A549 treated with RU486 at 1 μM for 4 hours (cell line): Measurements from ENCODE around the gene CATSPER2. TPM values are rescaled to one million over a fixed set of nuclear protein-coding genes. Genes with fewer than 3 reads are reported as not detected.

Experiments used
- total RNA-seq: library from RNA; stranded (reverse); fragments of 200-300 nt; extraction: Qiagen RNA extraction; gene quantifications from 5 replicates; pipeline ENCODE4 v1.2.3, GENCODE V29; 2022; ENCODE audit warnings: low read depth

CATSPER2 gene
- 0.18 to 0.80 TPM (median 0.59 TPM) in 5 replicates for total RNA-seq

DNA sequence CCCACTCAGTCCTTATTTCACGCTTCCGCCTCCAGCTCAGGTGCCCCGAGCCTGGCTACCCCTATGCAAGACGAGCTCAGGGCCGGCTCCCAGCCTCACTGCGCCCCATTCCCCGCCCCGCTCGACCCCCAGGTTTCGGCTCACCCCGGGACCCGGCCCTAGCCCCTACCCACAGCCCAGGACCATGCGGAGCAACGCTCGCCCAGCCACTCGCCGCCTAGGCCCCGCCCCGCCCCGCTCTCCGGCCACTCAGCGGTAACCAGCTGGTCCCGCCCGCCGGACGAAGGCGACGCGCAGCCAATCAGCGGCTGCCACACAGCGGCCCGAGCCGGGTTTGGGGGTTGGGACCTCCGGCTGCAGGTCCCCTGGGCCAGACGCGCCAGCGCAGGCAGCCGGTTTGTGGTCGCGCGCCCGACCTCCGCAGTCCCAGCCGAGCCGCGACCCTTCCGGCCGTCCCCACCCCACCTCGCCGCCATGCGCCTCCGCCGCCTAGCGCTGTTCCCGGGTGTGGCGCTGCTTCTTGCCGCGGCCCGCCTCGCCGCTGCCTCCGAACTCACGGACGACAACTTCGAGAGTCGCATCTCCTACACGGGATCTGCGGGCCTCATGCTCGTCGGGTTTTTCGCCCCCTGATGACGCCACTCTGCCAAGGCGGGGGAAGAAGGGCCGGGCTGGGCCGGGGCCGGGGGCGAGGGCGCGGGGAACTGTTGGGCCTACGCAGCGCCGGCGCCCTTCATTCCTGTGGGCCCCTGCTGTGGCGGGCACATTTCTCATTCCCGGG is at the start of gene CATSPER2:
Gene CATSPER2 (minus strand): TSS at position 196 of the 781 bp plus-strand sequence. CDS start 783 bp downstream, outside the sequence.

DNA sequence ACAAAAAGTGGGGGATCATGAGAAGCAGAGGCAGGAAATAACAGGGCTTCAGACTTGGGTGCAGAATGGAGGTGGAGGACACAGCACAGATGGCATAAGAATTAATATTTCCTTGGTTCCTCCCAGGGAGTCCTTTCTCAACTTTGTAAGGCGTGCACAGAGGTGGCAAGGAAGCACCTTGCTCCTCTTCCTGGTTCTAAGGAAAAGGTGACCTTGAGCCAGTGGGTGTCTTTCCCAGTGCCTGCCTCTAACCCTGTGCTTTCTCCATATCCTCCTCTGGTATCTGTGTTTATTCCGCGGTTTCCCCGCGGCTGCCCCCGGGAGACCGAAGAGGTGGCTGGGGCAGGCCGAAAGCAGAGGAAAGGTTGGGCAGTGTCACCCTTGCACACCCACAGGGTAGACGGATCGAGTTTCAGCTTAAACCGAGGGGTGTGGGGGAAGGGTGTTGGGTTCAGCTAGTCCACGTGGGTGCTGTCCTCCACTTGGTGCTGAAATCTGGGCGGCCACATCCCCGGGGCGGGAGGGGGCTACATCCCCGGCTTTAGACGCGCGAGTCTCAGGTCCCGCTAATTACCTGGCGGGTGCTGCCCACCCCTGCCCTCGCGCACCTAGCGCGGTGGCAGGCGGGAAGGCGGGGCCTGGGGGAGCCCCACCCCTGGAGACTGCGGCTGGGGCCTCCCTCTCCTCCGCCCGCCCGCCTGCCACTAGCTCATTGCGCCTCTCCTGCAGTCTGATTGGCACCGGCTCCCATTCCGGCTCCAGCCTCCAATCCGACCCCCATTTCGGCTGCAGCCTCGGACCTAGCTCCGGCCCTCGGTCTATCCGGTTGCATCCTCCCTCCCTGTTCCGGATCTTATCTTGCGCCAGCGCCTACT is 44.7 kb upstream of the CATSPER2 start, which contains the start of gene CKMT1A:
Gene CKMT1A (plus strand): TSS at position 712 of the 875 bp plus-strand sequence. CDS start 192 bp downstream, outside the sequence.

DNA sequence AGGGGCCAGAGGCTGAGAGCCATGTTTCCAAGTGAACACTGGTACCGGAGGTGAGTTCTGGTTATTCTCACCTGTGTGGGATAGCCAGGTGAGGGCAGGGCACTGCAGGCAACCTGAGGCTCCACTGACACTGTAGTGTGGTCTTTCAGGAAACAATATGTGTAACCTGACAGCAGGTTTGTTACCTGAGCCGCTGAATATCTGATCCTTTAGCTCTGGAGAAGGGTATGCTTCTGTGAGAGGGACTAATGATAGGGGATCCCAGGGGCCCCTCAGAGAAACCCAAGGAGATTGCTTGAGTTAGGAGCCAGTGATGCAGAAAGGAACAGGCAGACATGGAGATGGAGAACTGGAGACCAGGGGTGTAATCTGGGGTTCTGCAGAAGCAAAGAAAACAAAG is 29.9 kb downstream of the CATSPER2 start, which contains the start of gene STRC:
Gene STRC (minus strand): TSS at position 101 of the 400 bp plus-strand sequence. CDS start 78 bp downstream, at position 23.

DNA sequence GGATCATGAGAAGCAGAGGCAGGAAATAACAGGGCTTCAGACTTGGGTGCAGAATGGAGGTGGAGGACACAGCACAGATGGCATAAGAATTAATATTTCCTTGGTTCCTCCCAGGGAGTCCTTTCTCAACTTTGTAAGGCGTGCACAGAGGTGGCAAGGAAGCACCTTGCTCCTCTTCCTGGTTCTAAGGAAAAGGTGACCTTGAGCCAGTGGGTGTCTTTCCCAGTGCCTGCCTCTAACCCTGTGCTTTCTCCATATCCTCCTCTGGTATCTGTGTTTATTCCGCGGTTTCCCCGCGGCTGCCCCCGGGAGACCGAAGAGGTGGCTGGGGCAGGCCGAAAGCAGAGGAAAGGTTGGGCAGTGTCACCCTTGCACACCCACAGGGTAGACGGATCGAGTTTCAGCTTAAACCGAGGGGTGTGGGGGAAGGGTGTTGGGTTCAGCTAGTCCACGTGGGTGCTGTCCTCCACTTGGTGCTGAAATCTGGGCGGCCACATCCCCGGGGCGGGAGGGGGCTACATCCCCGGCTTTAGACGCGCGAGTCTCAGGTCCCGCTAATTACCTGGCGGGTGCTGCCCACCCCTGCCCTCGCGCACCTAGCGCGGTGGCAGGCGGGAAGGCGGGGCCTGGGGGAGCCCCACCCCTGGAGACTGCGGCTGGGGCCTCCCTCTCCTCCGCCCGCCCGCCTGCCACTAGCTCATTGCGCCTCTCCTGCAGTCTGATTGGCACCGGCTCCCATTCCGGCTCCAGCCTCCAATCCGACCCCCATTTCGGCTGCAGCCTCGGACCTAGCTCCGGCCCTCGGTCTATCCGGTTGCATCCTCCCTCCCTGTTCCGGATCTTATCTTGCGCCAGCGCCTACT is 55.1 kb downstream of the CATSPER2 start, which contains the start of gene CKMT1B:
Gene CKMT1B (plus strand): TSS at position 700 of the 863 bp plus-strand sequence. CDS start 192 bp downstream, outside the sequence.

DNA sequence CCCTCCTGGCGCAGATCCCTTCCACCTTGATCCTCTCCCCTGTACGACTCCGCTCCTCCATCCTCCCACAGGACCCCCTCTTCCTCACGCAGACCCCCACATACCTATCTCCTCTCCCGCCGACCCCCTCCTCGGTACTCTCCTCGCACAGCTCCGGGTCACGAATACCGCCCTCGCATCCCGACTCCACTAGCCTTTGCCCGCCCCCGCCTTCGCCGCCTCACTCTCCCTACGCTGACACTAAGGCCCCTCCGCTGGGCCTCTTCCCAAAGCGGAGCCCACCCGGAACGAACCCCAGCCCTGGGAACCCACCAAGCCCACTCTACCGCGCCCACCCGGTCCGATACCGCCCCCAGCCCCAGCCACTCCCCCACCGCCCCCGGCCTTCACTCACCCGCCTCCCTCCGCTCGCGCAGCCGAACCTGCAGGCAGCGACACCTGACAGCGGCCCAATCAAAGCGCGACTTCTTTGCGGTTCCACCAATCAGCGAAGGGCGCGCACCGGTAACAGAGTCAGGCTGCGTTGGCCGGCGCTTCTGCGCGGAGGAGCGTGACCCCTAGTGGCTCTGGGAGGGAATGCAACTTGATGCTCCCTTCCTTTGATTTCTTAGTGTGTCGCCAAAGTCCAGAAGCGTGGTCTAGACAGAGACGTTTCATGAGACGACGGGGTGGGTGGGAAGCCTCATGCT is 58.7 kb downstream of the CATSPER2 start, which contains the start of gene PPIP5K1:
Gene PPIP5K1 (minus strand): TSS at position 431 of the 689 bp plus-strand sequence. CDS start 5,704 bp downstream, outside the sequence.

Other genes starting within 250 kb of the CATSPER2 start
- 16.1 to 20.0 TPM (median 18.6 TPM) in 5 replicates for gene TP53BP1, start 155.7 kb downstream of the CATSPER2 start, total RNA-seq
- gene MAP1A, start 131.2 kb downstream of the CATSPER2 start, total RNA-seq = 0.76 to 0.97 TPM (median 0.85 TPM) in 5 replicates
- gene PPIP5K1, start 58.6 kb downstream of the CATSPER2 start, total RNA-seq = 4.7 to 6.3 TPM (median 5.8 TPM) in 5 replicates
- 2.9 to 6.1 TPM (median 3.4 TPM) in 5 replicates for gene CKMT1B, start 54.8 kb downstream of the CATSPER2 start, total RNA-seq
- 0.07 to 0.08 TPM in 2 of 5 replicates, not detected in the others for gene STRC, start 30.0 kb downstream of the CATSPER2 start, total RNA-seq
- 1.6 to 4.0 TPM (median 2.8 TPM) in 5 replicates for gene CKMT1A, start 45.0 kb upstream of the CATSPER2 start, total RNA-seq
- gene PDIA3, start 97.6 kb upstream of the CATSPER2 start, total RNA-seq = 301 to 389 TPM (median 355 TPM) in 5 replicates
- gene ELL3, start 128.1 kb upstream of the CATSPER2 start, total RNA-seq = 1.3 to 2.3 TPM (median 2.1 TPM) in 5 replicates
- gene SERF2, start 143.5 kb upstream of the CATSPER2 start, total RNA-seq = 445 to 774 TPM (median 681 TPM) in 5 replicates
- 0.09 to 0.21 TPM (median 0.12 TPM) in 5 replicates for gene SERINC4, start 151.4 kb upstream of the CATSPER2 start, total RNA-seq
- gene HYPK, start 151.8 kb upstream of the CATSPER2 start, total RNA-seq = 4.3 to 10.2 TPM (median 4.9 TPM) in 5 replicates
- gene MFAP1, start 175.8 kb upstream of the CATSPER2 start, total RNA-seq = 23.5 to 31.6 TPM (median 27.4 TPM) in 5 replicates
- gene WDR76, start 178.2 kb upstream of the CATSPER2 start, total RNA-seq = 10.0 to 18.2 TPM (median 13.2 TPM) in 5 replicates